Esophagus muscularis mucosa (tissue), 4 donors: ENCODE data around the gene AGBL2.

Experiments used
- CTCF ChIP-seq, 3 experiments: fragments of 200-600 bp in 2 of 3; fragments of 450-650 bp in 1 of 3; sonication (generic) in 2 of 3; IDR thresholded peaks; one replicate each; pipeline ENCODE4 v1.5.1; 2017 to 2019; ENCODE audit warnings: antibody characterized with exemption in 3 of 3, mild to moderate bottlenecking in 2 of 3, moderate library complexity in 1 of 3
- EP300 ChIP-seq: sonication (generic); formaldehyde crosslinking; IDR thresholded peaks from one replicate; pipeline ENCODE4 v1.6.1; 2017; ENCODE audit warnings: antibody characterized with exemption
- POLR2A ChIP-seq: fragments of 450-650 bp; IDR thresholded peaks from one replicate; pipeline ENCODE4 v1.6.1; 2017; ENCODE audit warnings: antibody characterized with exemption, moderate library complexity, mild to moderate bottlenecking, low read depth

- TF ChIP-seq CTCF (IDR thresholded peaks at IDR 0.05) (no peak), POLR2A (no peak), EP300 (no peak)
Observed at GRCh38 chr11:47750725-47751124, 35.6 kb upstream of the AGBL2 start.
